Smooth muscle cell (in vitro differentiated cells): ENCODE results near the gene IER3IP1. TPM values are rescaled to one million over a fixed set of nuclear protein-coding genes. Genes with fewer than 3 reads are reported as not detected.

Experiments used
- DNase-seq: peaks from one replicate; lab custom pipeline; 2025; ENCODE audit not compliant: unreplicated experiment; lab: John Stamatoyannopoulos, UW
- H2AFZ ChIP-seq: fragments of 200-600 bp; sonication (generic); 2 replicates; pipeline ENCODE4 v1.6.0; 2016; ENCODE audit warnings: antibody characterized with exemption, low read depth, mild to moderate bottlenecking
- H3F3A ChIP-seq: fragments of 200-600 bp; sonication (generic); 2 replicates; pipeline ENCODE4 v1.6.0; 2017; ENCODE audit warnings: antibody characterized with exemption, low read depth
- H3K27ac ChIP-seq: fragments of 200-600 bp; sonication (generic); 2 replicates; pipeline ENCODE4 v1.5.1; 2016; ENCODE audit warnings: low read depth, mild to moderate bottlenecking
- H3K27me3 ChIP-seq: fragments of 200-600 bp; sonication (generic); 2 replicates; pipeline ENCODE4 v1.6.1; 2016; ENCODE audit warnings: low read depth, mild to moderate bottlenecking
- H3K36me3 ChIP-seq: fragments of 200-600 bp; sonication (generic); 2 replicates; pipeline ENCODE4 v1.5.1; 2016; ENCODE audit warnings: low read depth
- H3K4me1 ChIP-seq: fragments of 200-600 bp; sonication (generic); 2 replicates; pipeline ENCODE4 v1.5.1; 2016; ENCODE audit warnings: low read depth
- H3K4me2 ChIP-seq: fragments of 200-600 bp; sonication (generic); 2 replicates; pipeline ENCODE4 v1.6.0; 2016; ENCODE audit warnings: mild to moderate bottlenecking
- H3K4me3 ChIP-seq: fragments of 200-600 bp; sonication (generic); 2 replicates; pipeline ENCODE4 v1.5.1; 2016; ENCODE audit warnings: mild to moderate bottlenecking
- H3K79me2 ChIP-seq: fragments of 200-600 bp; sonication (generic); 2 replicates; pipeline ENCODE4 v1.6.0; 2016; ENCODE audit warnings: low read depth, mild to moderate bottlenecking
- H3K9ac ChIP-seq: fragments of 200-600 bp; sonication (generic); 2 replicates; pipeline ENCODE4 v1.6.0; 2016; ENCODE audit warnings: low read depth
- H3K9me3 ChIP-seq: fragments of 200-600 bp; sonication (generic); replicated peaks from 2 replicates; pipeline ENCODE4 v1.5.1; 2016; ENCODE audit warnings: low read depth
- H4K20me1 ChIP-seq: fragments of 200-600 bp; sonication (generic); 2 replicates; pipeline ENCODE4 v1.6.0; 2016; ENCODE audit warnings: low read depth
- WGBS: methylation state at CpG from one replicate; pipeline ENCODE4 v1.1.7; 2016; ENCODE audit warnings: low lambda C conversion rate; 5-methylcytosine and 5-hydroxymethylcytosine counted together
- polyA plus RNA-seq: library from polyadenylated mRNA; unstranded; fragments of >200 nt; fragmentation: Nextera tagmentation; extraction: Ambion mirVana; gene quantifications from 2 replicates; pipeline ENCODE4 v1.2.1, GENCODE V29; 2016
- total RNA-seq: library from RNA; depleted of rRNA; stranded (reverse); fragments of >200 nt; gene quantifications from 2 replicates; pipeline ENCODE4 v1.2.3, GENCODE V29; 2014
- TF ChIP-seq, protein P1 (sequence below): fragments of 200-600 bp; sonication (generic); IDR thresholded peaks from 2 replicates; pipeline ENCODE4 v1.5.1; 2017; ENCODE audit warnings: borderline replicate concordance, mild to moderate bottlenecking, antibody characterized with exemption; ENCODE audit not compliant: insufficient read depth, poor library complexity, severe bottlenecking

IER3IP1 gene
- total and polyA plus RNA-seq, 2 experiments from 2014 or later: 35.8 to 39.9 TPM

DNA sequence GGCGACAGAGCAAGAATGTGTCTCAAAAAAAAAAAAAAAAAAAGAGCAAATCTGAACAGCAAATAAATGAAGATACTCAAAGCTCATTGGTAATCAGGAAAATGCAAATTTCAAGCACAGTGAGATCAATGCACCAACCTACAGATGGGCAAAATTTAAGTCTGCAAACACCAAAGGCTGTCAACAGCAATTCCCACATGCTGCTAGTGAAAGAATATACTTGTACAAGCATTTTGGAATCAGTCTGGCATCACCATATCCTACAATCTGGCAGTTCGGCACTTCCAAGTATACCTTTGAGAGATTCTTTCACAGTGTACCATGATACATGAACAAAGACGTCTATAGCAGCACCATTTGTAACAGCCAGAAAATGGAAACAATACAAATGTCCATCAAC lies 30.0 kb downstream of the IER3IP1 start:
- Histone ChIP-seq H3F3A (peaks cover 5% of the 10 kb centered on the region), H3K9ac (no peak overlapping the region), H2AFZ (no peak overlapping the region), H3K4me3 (no peak overlapping the region), H4K20me1 (peaks cover 35% of the 10 kb centered on the region), H3K4me2 (no peak overlapping the region), H3K27ac (no peak overlapping the region), H3K36me3 (no peaks in the 10 kb centered on the region), H3K4me1 (peaks cover 11% of the 10 kb centered on the region), H3K27me3 (no peaks in the 10 kb centered on the region), H3K79me2 (peaks cover 78% of the 10 kb centered on the region), H3K9me3 (no peaks in the 10 kb centered on the region)
- WGBS: 99% methylated on average over 3 of the region's 3 CpGs
- TF ChIP-seq, protein P1, sequence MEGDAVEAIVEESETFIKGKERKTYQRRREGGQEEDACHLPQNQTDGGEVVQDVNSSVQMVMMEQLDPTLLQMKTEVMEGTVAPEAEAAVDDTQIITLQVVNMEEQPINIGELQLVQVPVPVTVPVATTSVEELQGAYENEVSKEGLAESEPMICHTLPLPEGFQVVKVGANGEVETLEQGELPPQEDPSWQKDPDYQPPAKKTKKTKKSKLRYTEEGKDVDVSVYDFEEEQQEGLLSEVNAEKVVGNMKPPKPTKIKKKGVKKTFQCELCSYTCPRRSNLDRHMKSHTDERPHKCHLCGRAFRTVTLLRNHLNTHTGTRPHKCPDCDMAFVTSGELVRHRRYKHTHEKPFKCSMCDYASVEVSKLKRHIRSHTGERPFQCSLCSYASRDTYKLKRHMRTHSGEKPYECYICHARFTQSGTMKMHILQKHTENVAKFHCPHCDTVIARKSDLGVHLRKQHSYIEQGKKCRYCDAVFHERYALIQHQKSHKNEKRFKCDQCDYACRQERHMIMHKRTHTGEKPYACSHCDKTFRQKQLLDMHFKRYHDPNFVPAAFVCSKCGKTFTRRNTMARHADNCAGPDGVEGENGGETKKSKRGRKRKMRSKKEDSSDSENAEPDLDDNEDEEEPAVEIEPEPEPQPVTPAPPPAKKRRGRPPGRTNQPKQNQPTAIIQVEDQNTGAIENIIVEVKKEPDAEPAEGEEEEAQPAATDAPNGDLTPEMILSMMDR: no peak
- DNase-seq: no peak

DNA sequence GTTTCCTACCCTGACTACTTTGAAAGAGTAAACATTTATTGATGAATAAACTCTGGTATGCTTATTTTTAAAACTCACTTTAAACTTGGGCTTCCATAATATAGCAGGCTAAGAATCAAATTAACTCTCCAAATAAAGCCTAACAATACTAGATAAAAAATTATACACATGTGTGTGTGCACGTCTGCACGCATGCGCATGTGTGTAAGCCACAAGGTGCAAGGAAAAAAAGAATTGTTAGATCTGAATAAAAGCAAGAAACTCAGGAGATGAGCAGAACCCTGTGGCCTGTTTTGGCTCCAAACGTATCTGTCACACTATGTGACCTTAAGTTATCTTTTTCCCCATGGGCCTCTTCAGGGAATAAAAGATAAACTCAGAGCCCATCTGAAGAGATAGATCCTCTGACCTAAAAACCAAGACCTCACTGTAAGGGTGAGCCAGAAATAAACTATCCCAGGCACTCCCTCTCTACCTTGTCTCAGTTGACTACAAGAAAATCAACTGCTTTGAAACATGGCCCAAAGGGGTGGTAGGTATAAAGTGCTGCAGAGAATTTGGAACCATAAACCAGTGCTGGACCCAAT lies 32.2 kb downstream of the IER3IP1 start:
- H4K20me1 ChIP-seq: peaks cover 39% of the 10 kb centered on the region
- H2AFZ ChIP-seq: no peak overlapping the region
- no peak overlapping the region for H3K9ac ChIP-seq
- WGBS: 93% methylated on average over 4 of the region's 4 CpGs
- no peak overlapping the region for H3K4me3 ChIP-seq
- H3K9me3 ChIP-seq: no peaks in the 10 kb centered on the region
- no peak for DNase-seq
- H3K4me2 ChIP-seq: no peak overlapping the region
- H3K27me3 ChIP-seq: no peaks in the 10 kb centered on the region
- H3K36me3 ChIP-seq: no peaks in the 10 kb centered on the region
- TF ChIP-seq, protein P1: no peak
- peaks cover 82% of the 10 kb centered on the region for H3K79me2 ChIP-seq
- H3K4me1 ChIP-seq: peaks cover 3% of the 10 kb centered on the region
- no peaks in the 10 kb centered on the region for H3F3A ChIP-seq
- no peak overlapping the region for H3K27ac ChIP-seq

DNA sequence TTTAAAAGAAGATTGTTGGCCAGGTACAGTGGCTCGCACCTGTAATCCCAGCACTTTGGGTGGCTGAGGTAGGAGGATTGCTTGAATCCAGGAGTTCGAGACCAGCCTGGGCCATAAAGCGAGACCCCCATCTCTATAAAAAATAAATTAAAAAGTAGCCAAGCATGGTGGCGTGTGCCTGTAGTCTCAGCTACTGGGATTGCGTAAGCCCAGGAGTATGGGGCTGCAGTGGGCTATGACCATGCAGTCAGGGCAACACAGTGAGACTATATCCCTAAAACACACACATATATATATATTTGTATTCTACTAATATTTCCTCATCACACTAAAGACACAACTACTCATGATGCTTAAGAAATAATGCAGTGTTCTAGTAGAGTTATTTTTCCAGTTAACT lies 33.0 kb downstream of the IER3IP1 start:
- Histone ChIP-seq H3K27ac (no peak overlapping the region), H3K9me3 (no peaks in the 10 kb centered on the region), H3F3A (no peaks in the 10 kb centered on the region), H3K36me3 (no peaks in the 10 kb centered on the region), H3K4me1 (no peaks in the 10 kb centered on the region), H3K4me3 (no peak overlapping the region), H3K4me2 (no peak overlapping the region), H4K20me1 (peaks cover 44% of the 10 kb centered on the region), H3K9ac (no peak overlapping the region), H2AFZ (no peak overlapping the region), H3K79me2 (peaks cover 73% of the 10 kb centered on the region), H3K27me3 (no peaks in the 10 kb centered on the region)
- TF ChIP-seq, protein P1: no peak
- 97% methylated on average over 5 of the region's 5 CpGs for WGBS
- no peak for DNase-seq

DNA sequence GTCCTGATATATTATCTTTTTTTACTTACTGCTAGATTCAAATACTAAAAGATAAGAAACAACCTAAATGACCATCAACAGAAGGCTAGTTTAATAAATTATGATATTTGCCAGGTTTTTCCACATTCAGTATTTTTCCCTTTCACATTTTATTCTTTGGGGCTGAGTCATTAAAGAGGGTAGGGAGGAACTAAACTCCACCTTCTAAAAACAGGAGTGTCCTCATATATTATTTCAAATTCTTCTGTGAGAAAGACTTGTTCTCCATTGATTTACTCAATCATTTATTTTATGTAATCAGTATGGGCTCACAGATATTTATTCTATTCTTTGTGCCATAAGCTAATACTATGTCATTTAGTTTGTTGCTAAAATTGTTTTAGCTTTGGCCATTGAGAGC lies 34.9 kb downstream of the IER3IP1 start:
- H3K4me2 ChIP-seq: no peak overlapping the region
- no peaks in the 10 kb centered on the region for H3K27me3 ChIP-seq
- no peak for DNase-seq
- H3K27ac ChIP-seq: no peak overlapping the region
- H3K9me3 ChIP-seq: no peaks in the 10 kb centered on the region
- H3K4me1 ChIP-seq: no peaks in the 10 kb centered on the region
- H3F3A ChIP-seq: no peaks in the 10 kb centered on the region
- TF ChIP-seq, protein P1: no peak
- H4K20me1 ChIP-seq: peaks cover 44% of the 10 kb centered on the region
- H3K36me3 ChIP-seq: no peaks in the 10 kb centered on the region
- H3K4me3 ChIP-seq: no peak overlapping the region
- H3K9ac ChIP-seq: no peak overlapping the region
- peaks cover 55% of the 10 kb centered on the region for H3K79me2 ChIP-seq
- no peak overlapping the region for H2AFZ ChIP-seq
